IMR-90 (cell line): ENCODE data around the gene PNPLA1. TPM values are rescaled to one million over a fixed set of nuclear protein-coding genes. Genes with fewer than 3 reads are reported as not detected.

Source experiments
- ATAC-seq: fragments of 200-7000 bp; cut with Tn5 transposase; 2 replicates; pipeline ENCODE4 v1.9.1; 2020; ENCODE audit warnings: low read depth, mild to moderate bottlenecking, moderate library complexity
- BruUV-seq: library from RNA; stranded (reverse); fragments of 400-500 nt; replicated peaks from 2 replicates; lab custom pipeline; 2021; lab: Mats Ljungman, UMichigan
- CTCF ChIA-PET: fragments of 300-600 bp; formaldehyde crosslinking; extraction: SDS; loops from one replicate; lab custom pipeline; 2021; ENCODE audit warnings: antibody characterized with exemption; lab: Yijun Ruan, JAX
- POLR2A ChIA-PET: fragments of 300-600 bp; sonication (Branson Sonifier 250); formaldehyde crosslinking; loops from one replicate; lab custom pipeline; 2022; ENCODE audit warnings: antibody characterized with exemption; ENCODE audit not compliant: unreplicated experiment; lab: Charles Lee
- DNase-seq: peaks from one replicate; pipeline ENCODE4 v3.0.0; 2013
- H2AFZ ChIP-seq: replicated peaks from 2 replicates; pipeline ENCODE3; 2013; ENCODE audit warnings: low read length, mild to moderate bottlenecking; ENCODE audit not compliant: poor library complexity
- H2AK5ac ChIP-seq: 2 replicates; pipeline ENCODE4 v1.6.1; 2013; ENCODE audit warnings: low read depth, low read length, inconsistent platforms
- H2AK9ac ChIP-seq: replicated peaks from 2 replicates; pipeline ENCODE3; 2013; ENCODE audit warnings: mild to moderate bottlenecking, low read depth, low read length, moderate library complexity; ENCODE audit not compliant: poor library complexity
- H2BK120ac ChIP-seq: 2 replicates; pipeline ENCODE4 v1.6.1; 2013; ENCODE audit warnings: low read depth, low read length, inconsistent platforms
- H2BK15ac ChIP-seq: 3 replicates; pipeline ENCODE4 v1.6.1; 2013; ENCODE audit warnings: low read depth, low read length, inconsistent platforms
- H2BK20ac ChIP-seq: 2 replicates; pipeline ENCODE4 v1.6.1; 2013; ENCODE audit warnings: low read depth, mild to moderate bottlenecking, inconsistent platforms, low read length, moderate library complexity
- H2BK5ac ChIP-seq: 2 replicates; pipeline ENCODE4 v1.6.1; 2013; ENCODE audit warnings: mild to moderate bottlenecking, low read depth, low read length, inconsistent platforms; ENCODE audit not compliant: poor library complexity, severe bottlenecking
- H3K14ac ChIP-seq: replicated peaks from 2 replicates; pipeline ENCODE4 v1.6.1; 2013; ENCODE audit warnings: low read depth, low read length, inconsistent platforms
- H3K18ac ChIP-seq: 2 replicates; pipeline ENCODE4 v1.6.1; 2013; ENCODE audit warnings: low read depth, low read length, control low read depth
- H3K23ac ChIP-seq: 2 replicates; pipeline ENCODE4 v1.6.1; 2013; ENCODE audit warnings: low read depth, low read length, inconsistent platforms
- H3K27ac ChIP-seq: 2 replicates; pipeline ENCODE4 v1.5.1; 2013; ENCODE audit warnings: mild to moderate bottlenecking, control low read depth, low read length; ENCODE audit not compliant: insufficient read depth
- H3K27me3 ChIP-seq: 2 replicates; pipeline ENCODE4 v1.6.1; 2013; ENCODE audit warnings: low read length; ENCODE audit not compliant: control insufficient read depth, insufficient read depth
- H3K36me3 ChIP-seq: 2 replicates; pipeline ENCODE4 v1.6.1; 2013; ENCODE audit warnings: low read length, mixed read lengths; ENCODE audit not compliant: control insufficient read depth, insufficient read depth
- H3K4ac ChIP-seq: 2 replicates; pipeline ENCODE4 v1.6.1; 2013; ENCODE audit warnings: low read depth, low read length, inconsistent platforms
- H3K4me1 ChIP-seq: 2 replicates; pipeline ENCODE4 v1.6.1; 2013; ENCODE audit warnings: low read length, mixed read lengths; ENCODE audit not compliant: control insufficient read depth, insufficient read depth
- H3K4me2 ChIP-seq: 2 replicates; pipeline ENCODE4 v1.6.1; 2013; ENCODE audit warnings: low read depth, mild to moderate bottlenecking, control low read depth, low read length, moderate library complexity
- H3K4me3 ChIP-seq: 2 replicates; pipeline ENCODE4 v1.5.1; 2013; ENCODE audit warnings: low read depth, mild to moderate bottlenecking, control low read depth, low read length, moderate library complexity; ENCODE audit not compliant: insufficient read depth
- H3K56ac ChIP-seq: 2 replicates; pipeline ENCODE4 v1.6.1; 2013; ENCODE audit warnings: low read length, inconsistent platforms; ENCODE audit not compliant: insufficient read depth; ENCODE audit errors: extremely low read depth
- H3K79me1 ChIP-seq, 2 experiments: 2 replicates each; pipeline ENCODE4 v1.6.1; 2013; ENCODE audit warnings: low read length in 2 of 2, inconsistent platforms in 1 of 2, low read depth in 1 of 2
- H3K9ac ChIP-seq: 2 replicates; pipeline ENCODE4 v1.6.1; 2013; ENCODE audit warnings: low read depth, low read length, control low read depth
- H3K9me1 ChIP-seq: 2 replicates; pipeline ENCODE4 v1.6.1; 2013; ENCODE audit warnings: low read length, inconsistent platforms; ENCODE audit not compliant: insufficient read depth
- H3K9me3 ChIP-seq: 2 replicates; pipeline ENCODE4 v1.6.1; 2013; ENCODE audit warnings: low read length; ENCODE audit not compliant: control insufficient read depth, insufficient read depth
- H4K20me1 ChIP-seq: 2 replicates; pipeline ENCODE4 v1.6.1; 2013; ENCODE audit warnings: low read length, inconsistent platforms; ENCODE audit not compliant: insufficient read depth
- H4K5ac ChIP-seq: 2 replicates; pipeline ENCODE4 v1.6.1; 2013; ENCODE audit warnings: mild to moderate bottlenecking, low read depth, low read length, control low read depth
- H4K8ac ChIP-seq, 2 experiments: 2 replicates each; pipeline ENCODE4 v1.6.1; 2013; ENCODE audit warnings: low read depth in 2 of 2, low read length in 2 of 2, control low read depth in 1 of 2, inconsistent platforms in 1 of 2
- H4K91ac ChIP-seq: 2 replicates; pipeline ENCODE4 v1.6.1; 2013; ENCODE audit warnings: low read depth, low read length, inconsistent platforms; ENCODE audit not compliant: insufficient read depth
- BHLHE40 ChIP-seq: fragments of 150-350 bp; IDR thresholded peaks from 2 replicates; pipeline ENCODE4 v1.6.1; 2016; ENCODE audit warnings: mild to moderate bottlenecking, low read depth, low read length
- CEBPB ChIP-seq: IDR thresholded peaks from 2 replicates; pipeline ENCODE4 v1.6.1; 2012; ENCODE audit warnings: low read depth, low read length, improper control_type of control experiment
- CHD1 ChIP-seq: IDR thresholded peaks from 2 replicates; pipeline ENCODE4 v1.6.1; 2012; ENCODE audit warnings: low read depth, low read length, improper control_type of control experiment
- CTCF ChIP-seq: conservative IDR thresholded peaks from 2 replicates; pipeline ENCODE4 v1.5.1; 2012; ENCODE audit warnings: mild to moderate bottlenecking, low read depth, low read length, improper control_type of control experiment
- ELK1 ChIP-seq: fragments of 150-350 bp; IDR thresholded peaks from 2 replicates; pipeline ENCODE4 v1.6.1; 2016; ENCODE audit warnings: low read depth, mild to moderate bottlenecking, low read length, moderate library complexity, borderline replicate concordance
- FOS ChIP-seq: fragments of 150-350 bp; IDR thresholded peaks from 2 replicates; pipeline ENCODE4 v1.6.1; 2016; ENCODE audit warnings: low read depth, low read length
- MAFK ChIP-seq: IDR thresholded peaks from 2 replicates; pipeline ENCODE4 v1.6.1; 2012; ENCODE audit warnings: low read depth, low read length, improper control_type of control experiment
- MAZ ChIP-seq: IDR thresholded peaks from 2 replicates; pipeline ENCODE4 v1.6.1; 2012; ENCODE audit warnings: low read depth, mild to moderate bottlenecking, low read length, improper control_type of control experiment, moderate library complexity, borderline replicate concordance
- MXI1 ChIP-seq: IDR thresholded peaks from 2 replicates; pipeline ENCODE4 v1.6.1; 2012; ENCODE audit warnings: low read depth, mild to moderate bottlenecking, low read length, moderate library complexity, borderline replicate concordance
- NFE2L2 ChIP-seq: fragments of 150-350 bp; IDR thresholded peaks from 2 replicates; pipeline ENCODE4 v1.6.1; 2016; ENCODE audit warnings: low read depth, mild to moderate bottlenecking, low read length
- RAD21 ChIP-seq: IDR thresholded peaks from 2 replicates; pipeline ENCODE4 v1.6.1; 2012; ENCODE audit warnings: low read length, improper control_type of control experiment
- RCOR1 ChIP-seq: IDR thresholded peaks from 2 replicates; pipeline ENCODE4 v1.6.1; 2012; ENCODE audit warnings: mild to moderate bottlenecking, low read length, improper control_type of control experiment; ENCODE audit not compliant: insufficient replicate concordance
- SMC3 ChIP-seq: fragments of 150-350 bp; IDR thresholded peaks from 2 replicates; pipeline ENCODE4 v1.6.1; 2016; ENCODE audit warnings: low read depth, mild to moderate bottlenecking, antibody characterized with exemption, low read length, moderate library complexity
- WGBS, 2 experiments: methylation state at CpG; one replicate each; pipeline versions ENCODE4 v1.1.5 to v1.1.7; 2013; ENCODE audit warnings: missing lambda C conversion rate in 2 of 2; ENCODE audit not compliant: insufficient read length in 1 of 2; ENCODE audit errors: extremely low coverage in 2 of 2; 5-methylcytosine and 5-hydroxymethylcytosine counted together
- dilution Hi-C: fragments of 300-500 bp; cut with HindIII; formaldehyde crosslinking; loops from one replicate; pipeline ENCODE4 v1.14.3; 2018; ENCODE audit warnings: low sequenced_read_pairs; ENCODE audit not compliant: unreplicated experiment
- in situ Hi-C: fragments of 300-500 bp; cut with MboI; formaldehyde crosslinking; loops from 3 replicates; pipeline ENCODE4 v1.14.3; 2019; ENCODE audit warnings: low sequenced_read_pairs, inconsistent platforms, mixed read lengths
- intact Hi-C: fragments of 100-400 bp; cut with micrococcal nuclease; formaldehyde crosslinking; loops from 2 replicates; pipeline ENCODE4 v1.10.0; 2022
- polyA plus RNA-seq, 3 experiments: library from polyadenylated mRNA; depleted of rRNA; stranded (reverse); fragments of >200 nt; gene quantifications; 2 replicates each; pipeline ENCODE4 v1.2.3, GENCODE V29; 2012; ENCODE audit warnings: low replicate concordance in 1 of 3
- total RNA-seq: library from RNA; depleted of rRNA; stranded (reverse); fragments of >200 nt; gene quantifications from 2 replicates; pipeline ENCODE4 v1.2.3, GENCODE V29; 2012

PNPLA1 gene
- total and polyA plus RNA-seq, 2 of the 4 experiments (the other 2 are of a cell fraction), result not detected

GRCh38 chr6:36302227-36302976 lies 32.5 kb downstream of the PNPLA1 start (continued):
- no peak for TF ChIP-seq ELK1

- no peaks in the 10 kb centered on the region for H3K36me3 ChIP-seq
- no peak overlapping the region for H4K91ac ChIP-seq
- ChIA-PET CTCF (no interaction called here), POLR2A (interaction anchor here (0.7 kb wide), 1 partner anchor 45 kb away, joined by 11 read pairs; no protein-coding TSS in a partner anchor)
- no peak overlapping the region for H3K4me3 ChIP-seq
- no peak overlapping the region for H3K9ac ChIP-seq
- ATAC-seq (no peak), DNase-seq (no peak)
- WGBS, 2 experiments, result 83 to 100% methylated on average over 1 to 4 of the region's 11 CpGs
- 0 out of 2 replicates have a peak, but pooled peaks cover 3% of the 10 kb centered on the region for H4K20me1 ChIP-seq
- H3K4ac ChIP-seq, result no peak overlapping the region
- H2AK5ac ChIP-seq, result no peak overlapping the region
- in situ Hi-C loops (no loop called here), intact Hi-C loops (no loop called here), dilution Hi-C loops (no loop called here)
- no peaks in the 10 kb centered on the region for H3K79me1 ChIP-seq
- BruUV-seq, result no TSS peak
- peaks cover 36% of the 10 kb centered on the region for H3K27me3 ChIP-seq
- H3K23ac ChIP-seq, result no peak overlapping the region
- H3K14ac ChIP-seq, result no peak overlapping the region
- no peak overlapping the region for H2AFZ ChIP-seq
- no peak overlapping the region for H3K27ac ChIP-seq
- no peak overlapping the region for H2BK120ac ChIP-seq
- no peak overlapping the region for H4K8ac ChIP-seq
- H4K5ac ChIP-seq, result no peak overlapping the region
- no peak overlapping the region for H3K18ac ChIP-seq
- no peak for TF ChIP-seq CHD1
- TF ChIP-seq RAD21, result no peak
- TF ChIP-seq MAFK, result no peak
- no peak for TF ChIP-seq NFE2L2
- TF ChIP-seq MXI1, result no peak
- TF ChIP-seq CTCF, result no peak
- TF ChIP-seq BHLHE40, result no peak
- no peak for TF ChIP-seq FOS
- TF ChIP-seq CEBPB, result no peak
- TF ChIP-seq MAZ, result no peak
- TF ChIP-seq SMC3, result no peak
- no peak for TF ChIP-seq RCOR1
- H3K9me3 ChIP-seq, result peaks cover 3% of the 10 kb centered on the region
- no peak overlapping the region for H3K56ac ChIP-seq
- H2AK9ac ChIP-seq, result no peak overlapping the region
- no peak overlapping the region for H3K4me2 ChIP-seq
- H2BK5ac ChIP-seq, result no peak overlapping the region
- H3K9me1 ChIP-seq, result peaks cover 4% of the 10 kb centered on the region; the same call in 1 of the 2 replicates
- peaks cover 4% of the 10 kb centered on the region for H3K4me1 ChIP-seq
- H2BK15ac ChIP-seq, result no peak overlapping the region
- H2BK20ac ChIP-seq, result no peak overlapping the region
Measured at GRCh38 chr6:36305885-36306284, 36.0 kb downstream of the PNPLA1 start.
